HTR-8/SVneo (cell line): ENCODE results near the gene SREBF1.
A peak's percentile ranks its signal among the peaks of the same experiment; 100 is the strongest.

ENCODE experiments used
- DNase-seq: peaks from one replicate; pipeline ENCODE4 v3.0.0; 2011; ENCODE audit warnings: low spot score, mixed read lengths; ENCODE audit not compliant: insufficient read length
- FAIRE-seq: peaks from 2 replicates; lab custom pipeline; 2011; peaks lifted over from hg19 to GRCh38; lab: Jason Lieb, UNC

The SREBF1 gene

DNA sequence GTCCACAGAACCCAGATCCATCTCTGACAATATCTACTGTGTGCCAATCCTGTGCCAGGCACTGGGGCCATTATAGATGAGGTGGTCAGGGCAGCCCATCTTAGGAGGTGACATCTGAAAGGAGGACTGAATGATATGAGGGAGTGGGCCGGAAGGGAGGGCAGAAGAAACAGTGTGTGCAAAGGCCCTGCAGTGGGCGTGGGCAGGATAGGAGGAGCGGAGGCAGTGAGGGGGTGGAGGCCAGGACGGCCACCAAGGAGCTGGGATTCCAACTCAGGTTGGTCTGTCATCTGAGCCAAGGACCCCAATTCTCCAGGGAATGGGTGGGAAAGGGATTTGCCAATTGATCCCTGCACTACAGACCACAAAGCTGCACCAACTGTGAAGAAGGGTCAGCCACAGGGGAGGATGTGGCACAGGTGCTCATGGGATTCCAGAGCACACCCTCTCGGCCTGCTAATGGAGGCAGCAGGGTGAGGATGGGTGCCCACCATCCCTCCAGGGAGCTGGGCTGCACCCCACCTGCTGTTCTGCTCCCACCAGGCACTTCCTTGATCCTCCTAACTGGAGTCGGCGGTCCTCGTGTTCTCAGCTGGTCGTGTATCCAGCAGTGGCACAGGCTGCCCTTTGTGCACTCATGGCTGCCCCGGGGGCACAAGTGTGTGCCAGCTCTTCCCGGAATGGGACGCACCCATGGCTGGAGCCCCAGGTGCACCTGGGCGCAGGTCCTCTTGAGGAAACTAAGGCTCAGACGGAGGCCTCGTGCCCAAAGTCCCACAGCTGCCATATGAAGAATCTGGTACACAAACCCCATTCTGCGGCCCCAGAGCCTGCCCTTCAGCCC is 9.6 kb downstream of the SREBF1 start:
- DNase-seq (no peak), FAIRE-seq (no peak)

DNA sequence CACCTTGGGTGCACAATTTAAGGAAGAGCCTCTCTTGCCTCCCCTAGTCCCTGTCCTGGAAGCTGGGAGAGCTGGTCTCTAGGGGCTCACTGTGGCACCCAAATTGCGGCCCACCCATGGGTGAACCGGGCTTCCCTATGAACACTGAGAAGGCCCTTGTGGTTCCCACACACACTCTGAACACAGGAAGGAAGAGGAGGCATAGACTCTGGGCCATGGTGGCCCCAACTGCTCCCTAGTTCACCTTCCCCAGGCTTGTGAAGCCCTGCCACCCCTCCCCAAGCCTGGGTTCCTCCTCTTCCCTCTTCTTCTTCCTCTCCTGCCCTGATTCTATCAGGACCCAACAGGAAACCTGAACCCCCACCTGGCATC is 10.5 kb downstream of the SREBF1 start:
- DNase-seq = no peak
- FAIRE-seq = no peak

DNA sequence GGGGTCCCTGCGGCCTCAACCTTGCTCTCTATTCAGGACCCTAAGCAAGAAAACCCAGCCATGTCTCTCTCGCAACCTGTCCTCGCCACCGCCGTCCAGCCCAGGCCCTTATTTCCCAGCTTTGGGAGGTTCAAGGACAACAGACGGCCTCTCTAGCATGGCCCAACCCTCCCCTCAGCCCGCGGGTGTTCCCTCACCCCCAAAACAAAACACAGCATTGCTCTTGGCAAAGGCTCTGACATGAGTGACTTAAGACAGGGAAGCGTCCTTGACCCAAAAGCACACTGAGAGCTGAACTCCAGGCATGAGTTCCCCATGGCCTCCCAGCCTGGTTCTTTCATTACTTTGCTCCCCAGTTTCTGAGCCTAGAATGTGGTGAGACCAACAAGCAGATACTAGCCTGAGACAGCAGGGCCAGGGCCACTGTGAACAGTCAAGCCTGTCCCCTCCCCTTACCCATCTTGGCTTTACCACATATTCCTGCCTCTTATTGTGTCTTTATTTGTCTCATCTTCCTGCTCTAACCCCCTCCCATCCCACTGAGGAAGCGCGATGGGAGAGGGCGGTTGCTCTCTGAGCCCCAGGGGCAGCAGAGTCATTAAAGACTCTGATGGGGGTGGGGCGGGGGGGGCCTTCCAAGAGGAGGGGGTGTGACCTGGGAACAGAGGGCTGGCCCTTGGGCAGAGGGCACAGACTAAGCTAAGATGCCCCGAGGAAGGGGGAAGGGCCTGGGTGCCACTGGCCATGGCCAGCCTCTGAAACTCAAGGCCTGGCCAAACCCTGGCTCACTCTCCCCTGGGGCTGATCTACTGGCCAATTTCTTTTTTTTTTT is 11.8 kb downstream of the SREBF1 start:
- FAIRE-seq (no peak), DNase-seq (no peak)

DNA sequence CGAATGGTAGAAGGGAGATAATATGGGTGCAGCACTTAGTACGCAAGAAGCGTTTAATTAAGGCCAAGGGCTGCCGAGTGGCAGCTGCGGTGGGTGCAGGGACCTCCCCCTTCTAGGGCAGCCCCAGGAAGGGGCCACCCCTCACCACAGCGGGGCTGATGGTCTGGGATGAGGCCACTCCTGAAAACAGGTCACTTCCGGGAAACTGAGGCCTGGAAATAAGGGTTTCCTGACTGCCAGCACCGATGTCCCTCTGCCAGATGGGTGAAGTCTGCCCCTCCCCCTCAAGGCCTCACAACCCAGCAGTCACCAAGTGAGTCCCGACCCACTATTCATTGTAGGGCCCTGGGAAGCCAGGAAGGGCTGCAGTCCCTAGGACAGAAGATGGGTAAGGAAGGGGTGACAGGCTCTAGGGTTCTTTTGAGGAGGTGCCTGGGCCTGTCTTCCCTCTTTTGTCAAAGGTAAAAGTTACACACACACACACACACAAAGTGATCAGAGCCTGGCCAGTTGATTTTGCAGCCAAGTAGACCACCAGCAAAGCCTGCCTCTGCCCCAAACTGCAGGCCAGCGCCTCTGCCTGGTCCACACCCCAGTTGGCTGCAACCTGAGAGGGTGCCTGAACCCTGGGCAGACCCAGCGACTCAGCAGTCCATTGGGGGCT is 12.5 kb downstream of the SREBF1 start:
- no peak for DNase-seq
- FAIRE-seq = no peak

DNA sequence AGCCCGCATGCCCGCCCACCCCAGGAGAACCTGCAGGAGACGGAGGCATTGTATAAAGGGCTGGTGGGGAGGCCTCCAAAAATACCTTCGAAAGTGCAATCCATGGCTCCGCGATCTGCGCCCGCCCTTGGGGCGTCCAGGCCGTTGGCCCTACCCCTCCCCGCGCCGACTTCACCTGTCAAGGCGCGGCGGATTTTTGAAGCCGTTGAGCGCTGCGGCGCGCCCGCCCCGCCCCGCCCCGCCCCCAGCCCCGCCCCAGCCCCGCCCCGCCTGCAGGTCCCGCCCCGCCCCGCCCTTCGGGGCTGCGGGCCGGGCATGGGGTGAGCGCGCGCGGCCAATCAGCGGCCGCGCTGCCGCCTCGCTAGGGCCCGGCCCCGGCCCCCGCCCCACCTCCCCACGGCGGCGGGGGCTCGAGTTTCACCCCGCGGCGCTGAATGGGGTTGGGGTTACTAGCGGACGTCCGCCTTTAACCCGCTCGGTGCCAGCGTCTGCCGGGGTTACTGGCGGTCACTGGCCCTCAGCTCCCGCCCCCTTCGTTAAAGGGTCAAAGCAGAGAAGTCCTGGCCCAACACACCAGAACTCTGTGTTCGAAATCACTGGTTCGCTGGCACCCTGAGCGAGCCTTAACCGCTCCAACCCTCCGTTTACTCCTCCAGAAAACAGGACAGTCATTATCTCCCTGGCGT is 13.2 kb downstream of the SREBF1 start:
- DNase-seq (peak; percentile 99), FAIRE-seq (no peak)

DNA sequence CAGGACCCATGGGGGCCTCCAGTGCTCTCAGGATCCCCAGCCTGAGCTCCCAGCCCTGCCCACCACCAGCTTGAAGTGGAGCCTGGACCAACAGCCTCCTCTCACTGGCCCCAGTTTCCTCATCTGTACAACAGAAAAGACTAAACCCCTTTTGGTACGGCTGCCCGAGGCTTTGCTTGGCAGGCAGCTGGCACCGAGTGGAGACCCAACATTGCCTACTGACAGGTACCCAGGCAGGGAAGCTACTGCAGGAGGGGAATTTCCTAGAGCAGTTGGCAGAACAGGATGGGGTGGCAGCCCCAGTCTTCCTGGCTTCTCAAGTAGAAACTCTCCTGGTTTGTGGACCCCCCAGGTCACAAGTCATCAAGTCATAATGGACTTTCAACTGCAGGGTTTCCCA is 14.2 kb downstream of the SREBF1 start:
- FAIRE-seq = no peak

DNA sequence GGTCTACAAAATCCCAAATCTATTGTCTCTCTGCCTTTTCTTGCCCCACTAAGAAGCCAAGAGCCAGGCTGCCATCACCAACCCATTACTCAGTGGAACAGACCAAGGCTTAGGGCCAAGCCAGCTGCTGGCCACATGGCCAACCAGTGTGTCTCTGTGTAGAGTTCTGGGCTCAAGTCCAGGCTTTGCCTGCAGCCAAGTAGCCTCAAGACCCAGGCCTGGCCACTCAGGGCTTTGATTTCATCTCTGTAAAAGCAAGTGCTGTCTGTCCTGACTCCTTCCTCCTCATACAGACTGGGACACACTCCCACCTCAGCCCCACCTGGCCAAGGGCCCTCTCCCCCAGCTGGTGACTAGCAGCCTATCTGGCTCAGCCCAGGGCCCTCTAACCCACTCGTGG is 14.6 kb downstream of the SREBF1 start:
- FAIRE-seq (peak; percentile 23), DNase-seq (no peak)

More for the DNA sequence above, 14.2 kb downstream of the SREBF1 start:
- no peak for DNase-seq

DNA sequence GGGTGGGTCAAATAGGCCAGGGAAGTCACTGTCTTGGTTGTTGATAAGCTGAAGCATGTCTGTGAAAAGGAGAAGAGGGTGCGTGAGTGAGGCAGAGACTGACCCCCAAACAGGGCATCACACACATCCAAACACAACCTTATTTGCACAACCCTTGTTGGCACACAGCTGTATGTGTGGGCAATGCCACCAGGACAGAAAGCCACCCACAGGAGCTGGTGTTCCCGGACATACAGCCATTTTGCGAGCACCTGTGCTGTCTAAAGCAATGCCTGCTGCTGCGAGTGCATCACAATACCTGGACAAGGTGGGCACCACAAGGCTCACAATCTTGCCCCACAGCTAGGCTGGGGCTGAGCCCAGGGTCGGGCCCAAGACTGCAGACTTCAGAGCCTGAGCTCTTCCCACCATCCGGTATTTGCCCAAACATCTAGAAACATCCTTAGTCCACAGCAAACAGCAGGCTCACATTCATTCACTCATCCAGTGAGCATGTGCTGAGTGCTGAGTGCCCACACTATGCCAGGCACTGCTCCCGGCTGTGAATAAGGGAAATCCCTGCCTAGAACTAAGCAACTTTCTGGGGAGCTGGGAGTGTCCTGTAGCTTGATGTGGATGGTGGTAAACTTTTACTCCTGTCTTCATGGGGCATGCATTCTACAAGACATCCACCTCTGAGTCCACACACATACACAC is 16.2 kb downstream of the SREBF1 start:
- peak; percentile 4 for FAIRE-seq
- DNase-seq = no peak

DNA sequence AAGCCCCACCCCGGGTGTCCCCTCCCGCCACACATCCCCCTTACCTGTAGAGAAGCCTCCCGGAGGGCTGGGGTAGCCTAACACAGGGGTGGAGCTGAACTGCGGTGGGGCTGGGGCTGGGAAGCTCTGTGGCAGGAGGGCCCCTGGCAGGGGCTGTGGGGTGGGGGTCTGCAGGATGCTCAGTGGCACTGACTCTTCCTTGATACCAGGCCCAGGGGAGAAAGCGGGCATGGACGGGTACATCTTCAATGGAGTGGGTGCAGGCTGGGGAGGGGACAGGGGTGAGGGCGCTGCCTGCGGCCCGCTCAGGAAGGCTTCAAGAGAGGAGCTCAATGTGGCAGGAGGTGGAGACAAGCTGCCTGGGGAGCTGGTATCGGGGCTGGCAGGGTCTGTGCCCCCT is 16.7 kb downstream of the SREBF1 start:
- DNase-seq (no peak), FAIRE-seq (no peak)

DNA sequence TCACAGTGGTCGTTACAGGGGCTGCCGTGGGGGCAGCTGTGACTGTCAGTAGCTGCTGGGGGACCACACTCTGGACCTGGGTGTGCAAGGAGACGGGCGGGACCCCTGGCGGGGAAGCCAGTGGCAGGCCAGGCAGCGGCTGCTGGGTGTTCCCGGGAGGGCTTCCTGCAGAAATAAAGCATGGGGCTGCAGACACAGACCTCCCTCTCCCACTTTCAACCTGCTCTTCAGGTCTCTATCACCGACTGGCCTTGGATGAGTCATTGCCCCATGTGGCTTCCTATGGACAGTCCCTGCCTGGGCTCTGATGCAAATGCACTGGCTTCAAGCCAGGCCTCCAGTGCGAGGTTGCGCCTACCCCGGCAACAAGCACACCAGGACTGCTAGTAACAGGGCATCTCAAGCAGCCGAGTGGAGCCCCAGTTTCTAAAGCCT is 17.2 kb downstream of the SREBF1 start:
- no peak for FAIRE-seq
- peak; percentile 72 for DNase-seq

DNA sequence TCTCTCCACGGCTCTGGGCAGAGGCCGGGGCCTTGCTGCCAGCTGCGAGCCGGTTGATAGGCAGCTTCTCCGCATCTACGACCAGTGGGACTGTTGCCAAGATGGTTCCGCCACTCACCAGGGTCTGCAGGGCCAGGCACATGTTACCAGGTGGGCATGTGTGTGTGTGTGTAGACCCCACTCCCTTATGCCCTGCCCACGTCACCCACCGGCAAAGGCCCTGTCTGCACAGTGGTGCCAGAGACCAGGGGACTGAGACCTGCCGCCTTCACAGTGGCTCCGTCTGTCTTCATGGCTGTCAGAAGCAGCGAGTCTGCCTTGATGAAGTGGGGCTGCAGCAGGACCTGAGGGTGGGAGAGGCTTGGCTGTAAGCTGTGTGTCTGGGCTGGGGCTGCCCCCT is 17.7 kb downstream of the SREBF1 start:
- FAIRE-seq (peak; percentile 44), DNase-seq (no peak)

DNA sequence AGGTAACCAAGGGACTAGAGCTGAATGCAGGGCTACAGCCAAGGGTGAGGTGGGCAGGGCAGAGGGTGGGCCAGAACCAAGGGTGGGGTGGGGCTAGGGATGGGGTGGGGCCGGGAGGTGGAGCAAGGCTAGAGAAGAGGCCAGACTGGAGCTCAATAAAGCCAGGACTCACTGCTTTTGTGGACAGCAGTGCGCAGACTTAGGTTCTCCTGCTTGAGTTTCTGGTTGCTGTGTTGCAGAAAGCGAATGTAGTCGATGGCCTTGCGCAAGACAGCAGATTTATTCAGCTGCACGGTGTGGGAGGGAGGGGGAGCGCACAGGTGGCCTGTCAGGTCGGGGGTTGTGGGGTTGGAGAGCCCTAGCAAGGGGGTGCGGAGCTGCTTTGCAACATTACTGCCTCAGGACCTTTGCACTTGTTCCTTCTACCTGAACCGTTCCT is 18.7 kb downstream of the SREBF1 start:
- peak; percentile 9 for FAIRE-seq
- peak; percentile 73 for DNase-seq

DNA sequence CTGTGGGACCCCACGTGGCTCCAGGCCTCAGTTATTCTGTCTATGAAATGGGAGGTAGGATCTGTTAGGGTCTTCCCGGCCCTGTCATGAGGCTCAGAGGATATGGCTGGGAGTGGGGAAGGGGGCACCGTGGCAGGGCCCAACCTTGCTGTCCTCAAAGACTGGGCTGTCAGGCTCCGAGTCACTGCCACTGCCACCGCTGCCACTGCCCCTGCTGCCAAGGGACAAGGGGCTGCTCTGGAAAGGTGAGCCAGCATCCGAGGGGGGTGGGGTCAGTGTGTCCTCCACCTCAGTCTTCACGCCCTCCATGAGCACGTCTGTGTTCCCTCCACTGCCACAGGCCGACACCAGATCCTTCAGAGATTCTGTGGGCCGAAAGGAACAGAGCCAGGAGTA is 19.2 kb downstream of the SREBF1 start:
- no peak for DNase-seq
- FAIRE-seq = no peak

DNA sequence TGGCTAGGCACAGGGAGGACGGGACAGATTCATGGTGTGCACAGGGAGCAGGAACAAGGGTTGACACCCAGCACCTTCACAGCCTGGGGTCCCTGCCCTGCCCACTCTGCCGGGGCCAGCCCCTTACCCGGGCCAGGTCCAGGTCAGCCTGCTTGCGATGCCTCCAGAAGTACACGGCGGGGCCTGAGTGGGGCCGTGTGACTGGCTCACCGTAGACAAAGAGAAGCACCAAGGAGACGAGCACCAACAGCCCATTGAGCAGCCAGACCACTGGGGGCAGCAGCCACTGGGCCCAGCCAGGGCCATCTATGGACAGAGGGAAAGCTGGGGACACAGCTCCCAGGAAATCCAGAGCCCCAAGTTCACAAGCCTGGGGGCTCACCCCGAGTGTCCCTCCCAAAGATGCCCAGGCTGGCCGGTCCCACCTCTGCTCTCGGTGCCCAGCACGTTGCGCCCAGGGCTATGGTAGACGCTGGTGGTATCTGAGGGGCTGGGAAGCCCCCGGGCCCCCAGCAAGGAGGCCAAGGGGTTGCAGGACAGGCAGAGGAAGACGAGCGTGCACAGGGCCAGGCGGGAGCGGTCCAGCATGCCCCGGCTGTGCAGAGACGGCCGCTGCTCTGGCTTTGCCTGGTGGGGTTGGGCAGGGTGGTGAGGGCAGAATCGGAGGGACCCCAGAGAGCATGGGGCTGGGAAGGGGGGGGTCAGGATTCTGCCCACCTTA is 19.8 kb downstream of the SREBF1 start:
- no peak for DNase-seq
- no peak for FAIRE-seq

DNA sequence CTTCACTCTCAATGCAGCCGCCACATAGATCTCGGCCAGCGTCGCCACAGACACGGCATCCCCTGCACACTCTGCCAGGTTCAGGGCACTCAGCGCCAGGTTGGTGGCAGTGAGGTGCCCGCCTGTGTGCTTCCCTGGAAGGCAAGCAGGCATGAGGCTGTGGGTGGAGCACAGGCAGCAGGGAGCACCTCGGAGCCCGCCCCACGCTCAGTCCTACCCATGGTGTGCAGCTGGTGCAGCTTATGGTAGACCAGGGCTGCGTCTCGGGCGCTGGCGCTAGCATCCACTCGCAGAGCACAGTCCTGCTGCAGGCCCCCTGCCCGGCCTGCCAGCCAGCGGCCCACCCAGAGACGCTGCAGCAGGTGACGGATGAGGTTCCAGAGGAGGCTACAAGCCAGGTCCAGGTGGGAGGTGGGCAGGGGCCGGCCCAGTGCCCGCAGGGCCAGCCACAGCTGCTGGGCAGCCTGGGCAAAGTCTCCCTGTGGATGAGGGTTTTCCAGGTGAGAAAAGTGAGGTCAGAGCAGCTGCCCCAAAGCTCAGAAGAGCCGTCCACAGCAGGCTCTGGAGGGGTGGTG is 20.5 kb downstream of the SREBF1 start:
- DNase-seq = no peak
- no peak for FAIRE-seq

DNA sequence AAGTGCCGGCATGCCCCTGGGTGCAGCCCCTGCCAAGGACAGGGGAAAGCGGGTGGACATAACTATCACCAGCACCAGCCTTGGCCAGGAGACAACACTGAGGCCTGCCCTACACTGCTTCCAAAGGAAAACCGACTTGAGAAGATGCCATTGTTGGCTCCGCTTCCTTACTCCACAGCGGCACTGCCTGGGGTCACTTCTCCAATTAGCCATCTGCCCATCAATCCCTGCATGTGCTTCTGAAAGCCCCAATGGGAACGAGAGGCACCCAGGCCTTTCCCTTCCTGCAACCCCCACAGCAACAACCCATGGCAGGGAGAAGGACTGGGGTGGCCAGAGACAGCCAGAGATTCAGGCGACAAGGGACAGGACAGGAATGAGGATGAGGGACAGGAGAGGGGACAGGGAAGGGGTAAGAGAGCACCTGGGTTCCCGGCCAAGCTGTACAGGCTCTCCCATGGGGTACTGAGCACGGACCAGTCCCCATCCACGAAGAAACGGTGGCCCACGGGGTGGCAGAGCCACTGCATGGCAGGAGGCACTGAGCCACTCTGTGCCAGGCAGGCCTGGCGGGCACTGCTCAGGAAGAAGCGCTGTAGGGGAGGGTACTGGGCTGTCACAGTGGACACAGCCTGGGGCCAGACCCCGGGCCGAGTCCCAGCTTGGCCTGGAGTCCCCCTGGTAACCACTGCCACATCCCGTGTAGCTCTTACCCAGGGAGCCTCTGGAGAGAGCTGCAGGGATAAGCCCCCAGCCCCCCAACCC is 21.2 kb downstream of the SREBF1 start:
- DNase-seq (no peak), FAIRE-seq (no peak)

DNA sequence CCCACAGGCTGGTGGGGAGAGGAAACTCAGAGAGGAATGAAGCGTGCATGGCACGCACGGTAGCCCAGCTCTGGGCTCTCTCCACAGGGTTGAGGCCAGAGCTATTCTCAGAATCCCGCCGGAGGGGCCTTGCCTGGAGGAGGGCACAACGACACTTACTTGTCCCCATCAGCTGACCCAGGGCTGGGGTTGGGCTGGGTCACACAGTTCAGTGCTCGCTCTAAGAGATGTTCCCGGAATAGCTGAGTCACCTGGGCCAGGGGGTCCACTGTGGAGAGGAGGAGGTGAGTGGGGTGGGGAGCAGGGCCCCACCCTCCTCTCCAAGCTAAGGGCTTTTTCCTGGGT is 21.8 kb downstream of the SREBF1 start:
- FAIRE-seq (no peak), DNase-seq (no peak)
